Measurements from ENCODE around the gene B4GALNT3. TPM values are rescaled to one million over a fixed set of nuclear protein-coding genes. Genes with fewer than 3 reads are reported as not detected.
A peak's percentile ranks its signal among the peaks of the same experiment; 100 is the strongest.

Gene B4GALNT3
- total RNA-seq, 3 donors from 2014 or later (not counting 1 experiment from before 2014, with no cell fraction given), result 0.93 to 4.2 TPM; not detected in 1

DNA sequence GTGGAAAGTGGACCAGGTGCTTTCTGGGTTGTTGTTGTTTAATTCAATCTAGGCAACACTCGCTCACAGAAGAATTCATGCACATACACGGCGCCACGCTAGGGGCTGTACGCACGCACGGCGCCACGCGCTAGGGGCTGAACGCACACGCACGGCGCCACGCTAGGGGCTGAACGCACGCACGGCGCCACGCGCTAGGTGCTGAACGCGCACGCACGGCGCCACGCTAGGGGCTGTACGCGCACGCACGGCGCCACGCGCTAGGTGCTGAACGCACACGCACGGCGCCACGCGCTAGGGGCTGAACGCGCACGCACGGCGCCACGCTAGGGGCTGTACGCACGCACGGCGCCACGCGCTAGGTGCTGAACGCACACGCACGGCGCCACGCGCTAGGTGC lies 149.2 kb downstream of the B4GALNT3 start:
- Histone ChIP-seq H3K36me3 (ENCODE audit: control insufficient read depth, insufficient read depth, low read length) (no peaks in the 10 kb centered on the region), H3K4me1 (ENCODE audit: control insufficient read depth, insufficient read depth, low read length) (peaks cover 25% of the 10 kb centered on the region), H3K4me3 (ENCODE audit: low read length) (no peak overlapping the region), H3K27me3 (ENCODE audit: control insufficient read depth, insufficient read depth, low read length) (no peaks in the 10 kb centered on the region), H3K9me3 (ENCODE audit: control insufficient read depth, insufficient read depth, low read length) (no peaks in the 10 kb centered on the region), H3K27ac (ENCODE audit: low read length) (no peak overlapping the region)
- no peak for ATAC-seq
- no peak for DNase-seq
- WGBS (ENCODE audit: insufficient coverage), result 98% methylated on average over 58 of the region's 58 CpGs
- Mint-ChIP-seq H3K4me3 (no peak overlapping the region), H3K4me1 (peaks cover 29 to 30% of the 10 kb centered on the region in 2 donors), H3K36me3 (no peaks in the 10 kb centered on the region), H3K9me3 (no peaks in the 10 kb centered on the region), H3K27ac (no peak overlapping the region), H3K27me3 (ENCODE audit: low read depth in 2 of 2) (no peaks in the 10 kb centered on the region)
- intact Hi-C loops (cut with micrococcal nuclease), result no loop called here
- TF ChIP-seq CTCF (IDR thresholded peaks at IDR 0.05), result no peak

DNA sequence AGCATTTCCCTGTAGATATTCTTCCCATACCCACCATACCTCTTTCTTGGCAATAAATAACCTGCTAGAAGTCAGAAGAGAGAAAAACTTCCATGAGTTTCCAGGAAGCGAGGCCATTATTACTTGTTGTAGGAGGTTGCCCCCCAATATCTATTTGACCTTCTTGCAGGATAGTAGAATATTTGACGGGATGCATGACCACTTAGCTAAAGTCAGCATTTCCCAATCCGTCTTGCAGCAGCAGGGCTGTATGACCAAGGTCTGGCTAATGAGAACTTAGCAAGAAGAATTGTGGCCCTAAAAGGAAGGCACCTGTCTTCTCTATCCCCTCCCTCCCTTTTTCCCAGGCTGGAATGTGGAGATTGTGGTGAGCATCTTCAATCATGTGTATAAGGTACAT lies 152.0 kb downstream of the B4GALNT3 start:
- Histone ChIP-seq H3K4me1 (ENCODE audit: control insufficient read depth, insufficient read depth, low read length) (peaks cover 25% of the 10 kb centered on the region), H3K27me3 (ENCODE audit: control insufficient read depth, insufficient read depth, low read length) (no peaks in the 10 kb centered on the region), H3K4me3 (ENCODE audit: low read length) (no peak overlapping the region), H3K9me3 (ENCODE audit: control insufficient read depth, insufficient read depth, low read length) (no peaks in the 10 kb centered on the region), H3K27ac (ENCODE audit: low read length) (no peak overlapping the region), H3K36me3 (ENCODE audit: control insufficient read depth, insufficient read depth, low read length) (no peaks in the 10 kb centered on the region)
- peak overlapping the region in 1 of 2 donors; percentile 70 for H3K27ac Mint-ChIP-seq
- peak overlapping the region; percentile 72 for H3K4me3 Mint-ChIP-seq
- ATAC-seq (no peak), DNase-seq (no peak)
- intact Hi-C loops (cut with micrococcal nuclease), result no loop called here
- no peaks in the 10 kb centered on the region for H3K9me3 Mint-ChIP-seq
- TF ChIP-seq CTCF (IDR thresholded peaks at IDR 0.05), result no peak
- H3K4me1 Mint-ChIP-seq, result peaks cover 30% of the 10 kb centered on the region in 2 donors
- WGBS (ENCODE audit: insufficient coverage), result 100% methylated on average over 3 of the region's 3 CpGs
- H3K36me3 Mint-ChIP-seq, result no peaks in the 10 kb centered on the region
- no peaks in the 10 kb centered on the region for H3K27me3 Mint-ChIP-seq (ENCODE audit: low read depth in 2 of 2)

DNA sequence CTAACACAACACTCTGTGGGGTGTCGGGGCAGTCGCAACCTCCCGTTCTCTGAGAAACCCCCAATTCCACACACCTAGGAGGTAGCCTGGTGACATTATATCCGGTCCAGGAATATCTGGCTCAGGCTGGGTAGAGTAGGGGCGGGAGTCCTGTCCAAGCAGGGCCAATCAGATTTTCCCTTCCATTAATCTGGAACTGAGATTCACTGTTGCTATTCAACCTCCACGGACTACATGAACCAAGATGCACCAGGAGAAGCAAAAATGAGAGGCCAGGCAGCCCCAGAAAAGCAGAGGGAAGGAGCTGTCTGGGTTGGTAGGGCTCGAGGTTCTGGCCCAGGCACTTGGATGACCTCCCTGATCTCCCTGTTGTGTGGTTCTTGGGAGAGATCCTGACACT lies 152.6 kb downstream of the B4GALNT3 start:
- WGBS (ENCODE audit: insufficient coverage), result 97% methylated on average over 7 of the region's 7 CpGs
- Histone ChIP-seq H3K4me3 (ENCODE audit: low read length) (no peak overlapping the region), H3K4me1 (ENCODE audit: control insufficient read depth, insufficient read depth, low read length) (peaks cover 28% of the 10 kb centered on the region), H3K9me3 (ENCODE audit: control insufficient read depth, insufficient read depth, low read length) (no peaks in the 10 kb centered on the region), H3K36me3 (ENCODE audit: control insufficient read depth, insufficient read depth, low read length) (no peaks in the 10 kb centered on the region), H3K27ac (ENCODE audit: low read length) (no peak overlapping the region), H3K27me3 (ENCODE audit: control insufficient read depth, insufficient read depth, low read length) (no peaks in the 10 kb centered on the region)
- intact Hi-C loops (cut with micrococcal nuclease), result no loop called here
- peaks cover 27 to 33% of the 10 kb centered on the region in 2 donors for H3K4me1 Mint-ChIP-seq
- no peak for DNase-seq
- H3K36me3 Mint-ChIP-seq, result no peaks in the 10 kb centered on the region
- no peak overlapping the region for H3K27ac Mint-ChIP-seq
- no peak for ATAC-seq
- H3K4me3 Mint-ChIP-seq, result no peak overlapping the region
- no peaks in the 10 kb centered on the region for H3K9me3 Mint-ChIP-seq
- no peaks in the 10 kb centered on the region for H3K27me3 Mint-ChIP-seq (ENCODE audit: low read depth in 2 of 2)
- no peak for TF ChIP-seq CTCF (IDR thresholded peaks at IDR 0.05)

- Histone ChIP-seq H3K27me3 (ENCODE audit: control insufficient read depth, insufficient read depth, low read length) (no peaks in the 10 kb centered on the region), H3K36me3 (ENCODE audit: control insufficient read depth, insufficient read depth, low read length) (no peaks in the 10 kb centered on the region), H3K4me3 (ENCODE audit: low read length) (no peak overlapping the region), H3K27ac (ENCODE audit: low read length) (no peak overlapping the region), H3K4me1 (ENCODE audit: control insufficient read depth, insufficient read depth, low read length) (peaks cover 26% of the 10 kb centered on the region), H3K9me3 (ENCODE audit: control insufficient read depth, insufficient read depth, low read length) (no peaks in the 10 kb centered on the region)
- H3K27me3 Mint-ChIP-seq (ENCODE audit: low read depth in 2 of 2), result no peaks in the 10 kb centered on the region
- no peak overlapping the region for H3K27ac Mint-ChIP-seq
- no peak for TF ChIP-seq CTCF (IDR thresholded peaks at IDR 0.05)
- H3K4me3 Mint-ChIP-seq, result no peak overlapping the region
- intact Hi-C loops (cut with micrococcal nuclease), result no loop called here
- 98% methylated on average over 4 of the region's 4 CpGs for WGBS (ENCODE audit: insufficient coverage)
- peaks cover 27 to 36% of the 10 kb centered on the region in 2 donors for H3K4me1 Mint-ChIP-seq
- H3K36me3 Mint-ChIP-seq, result no peaks in the 10 kb centered on the region
- H3K9me3 Mint-ChIP-seq, result no peaks in the 10 kb centered on the region
- ATAC-seq, result no peak
- no peak for DNase-seq
Measured at GRCh38 chr12:612886-613285, 153.1 kb downstream of the B4GALNT3 start.

Data from natural killer cell (primary cell).